GM21529 (cell line): Measurements from ENCODE around the gene AQP2.
A peak's percentile ranks its signal among the peaks of the same experiment; 100 is the strongest.

ENCODE experiments used
- ATAC-seq: cut with Tn5 transposase; IDR thresholded peaks from one replicate; pipeline ENCODE4 v1.9.1; 2021; ENCODE audit not compliant: unreplicated experiment

The AQP2 gene

DNA sequence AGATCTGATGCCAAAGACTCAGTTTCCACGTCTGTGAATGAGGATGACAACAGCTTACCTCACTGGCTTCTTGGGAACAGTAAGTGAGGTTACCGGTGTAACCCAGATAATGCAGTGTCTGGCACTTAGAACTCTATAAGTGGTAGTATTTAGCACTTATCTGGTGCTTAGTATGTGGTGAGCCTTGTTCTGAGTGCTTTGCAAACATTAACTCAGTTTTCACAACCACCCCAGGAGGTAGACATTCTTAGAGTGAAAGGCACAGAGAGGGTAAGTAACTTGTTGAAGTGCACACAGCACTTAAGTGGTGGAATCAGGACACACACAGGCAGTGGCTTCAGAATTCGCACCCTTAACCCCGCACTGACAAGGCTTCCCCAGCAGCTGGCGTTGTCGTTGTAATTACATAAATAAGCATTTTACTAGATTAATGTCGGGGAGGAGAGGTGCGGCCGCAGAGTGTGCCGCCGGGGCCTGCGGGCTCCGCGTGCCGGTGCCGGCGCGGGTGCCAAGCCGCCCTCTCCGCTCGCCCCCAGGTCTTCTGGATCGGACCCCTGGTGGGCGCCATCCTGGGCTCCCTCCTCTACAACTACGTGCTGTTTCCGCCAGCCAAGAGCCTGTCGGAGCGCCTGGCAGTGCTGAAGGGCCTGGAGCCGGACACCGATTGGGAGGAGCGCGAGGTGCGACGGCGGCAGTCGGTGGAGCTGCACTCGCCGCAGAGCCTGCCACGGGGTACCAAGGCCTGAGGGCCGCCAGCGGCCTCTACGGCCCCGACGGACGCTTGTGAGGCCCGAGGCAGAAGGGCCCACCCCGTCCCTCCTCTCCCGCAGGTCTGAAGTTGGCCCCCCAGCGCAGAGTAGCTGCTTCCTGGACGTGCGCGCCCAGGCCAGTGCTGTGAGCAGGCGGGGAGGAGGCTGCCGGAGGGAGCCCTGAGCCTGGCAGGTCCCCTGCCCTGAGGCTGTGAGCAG is 4.6 kb downstream of the AQP2 start:
- ATAC-seq = no peak

DNA sequence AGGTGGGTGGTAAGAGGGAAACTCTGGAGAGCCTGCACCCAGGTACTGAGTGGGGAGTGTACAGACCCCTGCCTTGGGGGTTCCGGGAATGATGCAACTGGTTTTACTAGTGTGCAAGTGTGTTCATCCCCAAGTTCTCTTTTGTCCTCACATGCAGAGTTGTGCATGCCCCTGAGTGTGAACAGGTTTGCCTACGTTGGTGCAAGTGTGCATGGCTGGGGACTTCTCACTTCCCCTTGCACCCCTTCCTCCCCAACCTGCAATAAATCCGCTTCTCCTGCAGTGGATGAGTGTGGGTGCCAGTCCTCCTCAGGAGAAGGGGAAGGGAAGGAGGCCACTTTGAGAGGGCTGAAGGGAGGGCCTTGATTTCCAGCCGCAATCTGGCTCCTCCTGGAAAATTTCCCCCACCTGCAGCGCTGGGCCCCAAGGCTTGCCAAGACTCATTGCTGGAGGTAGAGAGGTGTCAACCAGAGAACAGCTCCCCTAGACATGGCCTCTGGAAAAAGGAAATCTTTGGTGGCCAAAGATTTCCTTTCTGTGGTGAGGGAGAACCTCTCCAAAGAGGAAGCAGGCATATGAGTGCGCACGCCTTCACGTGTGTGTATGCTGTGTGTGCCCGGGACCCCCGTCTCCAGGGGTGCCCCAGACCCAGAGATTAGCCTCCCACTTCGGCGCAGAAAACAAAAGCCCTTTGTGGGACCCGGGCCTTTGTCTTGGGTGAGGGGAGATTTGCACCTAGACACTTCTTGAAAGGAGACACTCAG is 5.5 kb downstream of the AQP2 start:
- no peak for ATAC-seq

DNA sequence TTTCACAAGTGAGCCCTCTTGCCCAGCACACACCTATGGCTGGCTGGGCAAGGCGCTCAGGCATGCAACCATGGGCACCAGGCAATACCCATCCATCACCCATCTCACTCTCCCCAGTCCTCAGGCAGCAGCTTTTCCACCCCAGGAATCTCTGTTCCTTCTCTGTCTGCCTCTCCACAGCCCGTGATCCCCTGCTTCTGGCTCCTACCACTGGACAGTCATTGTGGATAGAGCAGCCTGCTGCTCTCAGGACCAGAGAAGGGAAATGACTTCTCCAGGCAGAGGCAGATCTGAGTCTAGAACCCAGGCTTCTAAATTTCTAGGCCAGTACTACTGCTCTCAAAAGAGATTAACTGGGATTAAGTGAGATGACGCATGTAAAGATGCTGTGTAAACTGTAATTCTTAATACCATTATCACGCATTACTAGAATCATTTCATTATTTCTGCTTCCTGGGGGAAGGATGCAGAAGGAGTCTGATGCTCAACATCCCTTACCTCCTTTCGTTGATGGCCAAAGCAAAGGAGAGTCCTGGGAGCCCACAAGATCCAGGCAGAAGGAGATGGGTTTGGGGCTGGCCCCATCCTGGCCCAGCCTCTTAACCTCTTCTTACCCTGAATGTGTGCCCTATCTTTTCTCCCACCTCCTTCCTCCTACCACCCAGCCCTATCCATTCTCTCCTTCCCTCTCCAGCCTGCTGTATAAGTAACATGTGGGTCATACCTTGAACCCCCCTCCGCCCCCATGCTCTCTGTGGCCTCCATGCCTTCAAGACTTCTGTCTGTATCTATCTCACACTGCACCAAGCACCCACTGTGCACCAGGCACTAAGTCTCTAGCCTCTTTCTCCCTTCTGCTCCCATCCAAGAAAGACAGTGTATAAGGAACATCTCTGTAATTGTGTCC is 6.4 kb downstream of the AQP2 start:
- no peak for ATAC-seq

GRCh38 chr12:49957570-49957967 is 7.0 kb downstream of the AQP2 start:
- ATAC-seq = no peak

- no peak for ATAC-seq
Observed at GRCh38 chr12:49959685-49960473, 9.3 kb downstream of the AQP2 start.

- ATAC-seq = no peak
Observed at GRCh38 chr12:49960474-49961110, 10.1 kb downstream of the AQP2 start.

DNA sequence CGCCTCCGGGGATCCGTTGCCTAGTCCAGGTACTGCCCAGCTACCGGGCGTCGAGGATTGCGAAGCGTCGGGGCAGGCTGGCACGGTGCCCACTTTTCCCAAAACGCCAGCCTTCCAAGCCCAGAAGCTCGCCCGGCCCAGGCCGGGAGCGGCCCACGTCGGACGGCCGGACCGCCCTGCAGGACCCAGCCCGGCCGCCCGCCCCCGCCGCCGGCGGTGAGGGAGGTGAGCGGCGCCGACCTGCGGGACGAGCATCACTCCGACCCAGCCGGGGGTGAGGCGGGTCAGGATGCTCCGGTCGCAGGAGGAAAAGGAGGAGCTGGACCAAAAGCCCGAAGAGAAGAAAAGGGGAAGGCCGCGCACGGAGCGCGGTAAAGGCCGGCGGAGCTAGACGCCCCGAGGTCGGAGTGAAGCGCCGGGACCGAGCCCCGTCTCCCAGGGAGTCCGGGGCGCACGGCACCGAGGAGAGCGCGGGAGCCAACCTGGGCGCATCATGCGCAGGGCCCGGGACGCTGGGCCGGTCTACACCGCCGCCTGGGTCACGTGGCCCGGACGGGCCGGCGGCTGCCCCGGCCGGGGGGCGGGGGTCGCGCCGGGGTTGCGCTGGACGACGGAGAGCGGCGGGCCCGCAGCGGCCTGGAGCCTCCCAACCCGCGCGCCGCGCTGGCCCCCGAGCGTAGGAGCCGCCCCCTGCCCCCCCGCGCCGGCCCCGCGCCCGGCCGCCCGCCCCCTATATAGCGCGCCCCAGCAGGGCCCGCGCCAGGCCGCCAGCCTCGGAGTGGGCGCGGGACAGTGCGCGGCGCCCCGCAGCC is 10.8 kb downstream of the AQP2 start, which contains the start of gene AQP5:
Gene AQP5 (plus strand): TSS at position 762 of the 812 bp plus-strand sequence. CDS start 146 bp downstream, outside the sequence.
- no peak for ATAC-seq

- ATAC-seq = no peak
Observed at GRCh38 chr12:49961993-49962764, 11.6 kb downstream of the AQP2 start.

DNA sequence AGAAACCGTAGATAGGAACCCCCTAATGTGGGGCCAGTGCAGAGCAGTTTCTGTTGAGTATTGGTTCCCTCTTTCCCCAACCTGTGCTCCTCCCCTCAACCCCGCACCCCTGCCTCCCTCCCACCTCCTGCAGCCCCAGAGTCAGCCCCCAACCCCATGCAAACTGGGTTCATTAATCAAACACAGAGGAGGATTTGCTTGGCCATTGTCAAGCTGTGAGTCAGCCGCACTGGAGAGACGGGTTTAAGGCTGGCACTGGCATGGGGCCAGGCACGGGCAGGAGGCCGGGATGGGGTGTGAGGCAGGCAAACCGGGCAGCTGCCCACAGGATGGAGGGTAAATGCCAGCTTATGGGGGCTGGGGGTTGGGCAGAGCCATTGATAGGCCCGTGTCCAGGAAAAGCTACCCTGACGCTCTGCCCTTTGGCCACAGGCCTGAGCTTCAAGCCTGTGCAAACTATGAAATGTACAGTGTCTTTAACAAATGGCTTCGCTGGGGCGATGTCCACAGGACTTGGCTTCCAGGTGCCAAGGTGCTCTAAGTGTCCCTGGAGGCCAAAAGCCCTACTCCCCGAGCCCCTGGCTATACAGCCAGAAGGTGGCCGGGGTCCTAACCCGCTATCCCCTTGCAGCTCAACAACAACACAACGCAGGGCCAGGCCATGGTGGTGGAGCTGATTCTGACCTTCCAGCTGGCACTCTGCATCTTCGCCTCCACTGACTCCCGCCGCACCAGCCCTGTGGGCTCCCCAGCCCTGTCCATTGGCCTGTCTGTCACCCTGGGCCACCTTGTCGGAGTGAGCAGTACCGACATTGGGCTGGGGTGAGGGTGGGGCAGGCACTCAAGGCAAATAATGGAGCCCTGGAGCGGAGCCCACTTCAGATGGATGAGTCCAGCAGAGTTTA is 12.6 kb downstream of the AQP2 start:
- no peak for ATAC-seq

- no peak for ATAC-seq
Observed at GRCh38 chr12:49963976-49964815, 13.7 kb downstream of the AQP2 start.

- no peak for ATAC-seq
Observed at GRCh38 chr12:49964849-49965624, 14.5 kb downstream of the AQP2 start.

DNA sequence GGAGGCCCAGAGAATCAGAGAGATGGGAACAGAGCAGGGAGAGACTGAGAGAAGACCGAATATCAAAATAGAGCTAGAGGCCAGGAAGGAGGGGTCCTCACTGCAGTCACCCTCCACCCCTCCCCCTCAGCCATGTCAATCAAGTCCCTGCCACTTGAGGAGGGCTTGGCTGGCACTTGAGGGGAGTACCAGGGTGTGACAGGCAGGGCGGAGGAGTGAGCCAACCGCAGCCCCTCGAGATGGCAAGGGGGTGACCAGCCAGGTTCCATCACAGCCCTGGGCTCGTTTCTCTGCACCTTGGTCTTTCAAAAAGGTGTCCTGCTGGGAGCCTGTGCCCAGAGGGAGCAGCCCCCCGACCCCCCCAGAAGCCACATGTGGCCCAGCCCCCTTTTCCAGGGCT is 15.3 kb downstream of the AQP2 start:
- no peak for ATAC-seq

DNA sequence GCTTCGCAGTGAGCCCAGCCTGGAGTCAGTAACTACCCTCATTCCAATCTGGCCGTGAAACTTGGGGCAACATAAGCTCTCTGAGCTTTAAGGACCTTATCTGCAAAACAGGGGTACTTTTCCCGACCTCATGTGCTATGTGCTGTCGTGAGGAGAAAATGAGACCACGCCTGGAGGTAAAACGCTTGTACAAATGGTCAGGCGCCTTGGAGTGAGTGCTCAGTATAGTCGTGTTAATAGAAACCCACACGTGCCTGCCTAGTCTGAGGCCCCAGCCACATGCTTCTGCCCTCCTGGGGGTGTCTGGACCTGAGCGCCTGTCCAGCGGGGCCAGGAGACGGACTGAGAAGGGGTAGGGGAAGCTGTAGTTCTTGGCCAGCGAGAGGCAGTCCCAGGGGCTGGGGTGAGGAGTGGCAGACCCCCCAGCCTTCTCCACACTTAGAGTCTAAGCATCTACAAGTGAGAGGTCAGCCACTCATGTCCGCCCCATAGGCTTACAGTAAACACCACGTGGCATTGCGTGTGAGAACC is 16.0 kb downstream of the AQP2 start:
- ATAC-seq = no peak

DNA sequence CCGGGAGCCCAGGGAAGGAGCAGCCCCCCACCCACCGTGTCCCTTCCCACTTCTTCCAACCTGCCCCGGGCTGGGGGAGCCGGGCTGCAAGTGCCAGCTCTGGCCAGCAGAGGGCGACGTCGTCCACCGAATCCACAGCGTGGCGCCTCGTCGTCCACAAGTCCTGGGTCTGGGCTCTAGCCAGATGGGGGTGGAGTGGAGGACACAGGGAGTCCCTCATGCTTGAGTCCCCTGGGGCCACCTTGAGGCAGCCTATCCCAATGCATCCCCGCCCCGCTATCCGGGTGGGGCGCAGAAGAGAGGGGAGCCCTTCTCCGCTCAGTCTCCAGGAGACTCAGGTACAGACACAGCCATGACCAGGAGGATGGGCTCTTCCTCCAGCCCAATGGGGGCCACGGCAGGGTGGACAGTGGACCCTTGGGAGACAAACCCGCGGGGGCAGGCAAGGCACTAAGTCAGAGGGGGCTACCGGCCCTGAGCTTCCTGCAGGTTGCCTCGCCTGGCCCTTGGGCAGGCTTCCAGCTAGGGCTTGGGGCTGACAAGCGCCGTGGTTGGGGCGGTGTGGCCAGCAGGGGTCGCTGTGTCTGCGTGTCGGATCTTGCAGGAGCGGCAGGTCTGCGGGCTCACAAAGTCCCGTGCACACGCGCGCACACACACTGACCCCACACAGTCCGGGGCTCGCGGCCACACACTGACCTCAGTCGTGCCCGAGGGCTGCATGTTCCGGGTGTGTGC is 16.7 kb downstream of the AQP2 start:
- peak; percentile 63 for ATAC-seq
